SU-DHL-6 (cell line): Measurements from ENCODE around the gene PSG5.
"Not testable (repeated sequence)": the region's sequence is repeated elsewhere in the genome, so short reads cannot be mapped to it uniquely, and the experiment has no call there.

ENCODE experiments used
- H2AFZ ChIP-seq: fragments of 200-600 bp; sonication (generic); 2 replicates; pipeline ENCODE4 v1.6.1; 2014; ENCODE audit warnings: low read depth, mild to moderate bottlenecking, moderate library complexity, mixed read lengths, antibody characterized with exemption, low read length; ENCODE audit not compliant: severe bottlenecking
- H3F3A ChIP-seq: fragments of 200-600 bp; shearing (Covaris generic); 2 replicates; pipeline ENCODE4 v1.6.0; 2016; ENCODE audit warnings: antibody characterized with exemption, mild to moderate bottlenecking; ENCODE audit not compliant: insufficient read depth
- H3K27ac ChIP-seq: fragments of 200-600 bp; sonication (generic); 2 replicates; pipeline ENCODE4 v1.5.1; 2016; ENCODE audit warnings: low read depth, mild to moderate bottlenecking, low read length, moderate library complexity, mixed read lengths
- H3K27me3 ChIP-seq: fragments of 200-600 bp; sonication (generic), shearing (Covaris generic); 2 replicates; pipeline ENCODE4 v1.6.0; 2014; ENCODE audit warnings: mild to moderate bottlenecking, low read length
- H3K36me3 ChIP-seq: fragments of 200-600 bp; sonication (generic); 2 replicates; pipeline ENCODE4 v1.6.1; 2014; ENCODE audit warnings: mild to moderate bottlenecking, low read length, mixed read lengths
- H3K4me2 ChIP-seq: fragments of 300-600, 200-600 bp; shearing (Covaris generic), sonication (generic); 2 replicates; pipeline ENCODE4 v1.6.0; 2014; ENCODE audit warnings: low read length, low read depth, mild to moderate bottlenecking; ENCODE audit not compliant: poor library complexity, severe bottlenecking
- H3K4me3 ChIP-seq: fragments of 200-600 bp; sonication (generic); 2 replicates; pipeline ENCODE4 v1.5.1; 2014; ENCODE audit warnings: antibody characterized with exemption, low read length, mild to moderate bottlenecking, mixed read lengths; ENCODE audit not compliant: insufficient read depth, poor library complexity, severe bottlenecking
- H3K79me2 ChIP-seq: fragments of 200-600 bp; sonication (generic); 2 replicates; pipeline ENCODE4 v1.6.1; 2014; ENCODE audit warnings: mild to moderate bottlenecking, low read length, moderate library complexity; ENCODE audit not compliant: insufficient read depth
- H3K9ac ChIP-seq: fragments of 200-600 bp; sonication (generic); 2 replicates; pipeline ENCODE4 v1.7.0; 2014; ENCODE audit warnings: mild to moderate bottlenecking, low read length
- H3K9me2 ChIP-seq: fragments of 200-600 bp; sonication (generic); replicated peaks from 2 replicates; pipeline ENCODE4 v1.6.1; 2014; ENCODE audit warnings: low read length; ENCODE audit not compliant: insufficient read depth
- H3K9me3 ChIP-seq: fragments of 200-600 bp; sonication (generic); 2 replicates; pipeline ENCODE4 v1.6.1; 2014; ENCODE audit warnings: low read length, mixed read lengths; ENCODE audit not compliant: insufficient read depth
- H4K20me1 ChIP-seq: fragments of 200-600 bp; sonication (generic); 2 replicates; pipeline ENCODE4 v1.6.1; 2014; ENCODE audit warnings: low read depth, mild to moderate bottlenecking, antibody characterized with exemption, low read length, moderate library complexity, mixed read lengths
- CTCF ChIP-seq: fragments of 200-600 bp; sonication (generic); IDR thresholded peaks from one replicate; pipeline ENCODE4 v1.5.1; 2017; ENCODE audit warnings: antibody characterized with exemption, mild to moderate bottlenecking, low read length, moderate library complexity; ENCODE audit not compliant: insufficient read depth, poor library complexity, severe bottlenecking
- EZH2phosphoT487 ChIP-seq: fragments of 200-600 bp; sonication (generic), shearing (Covaris generic); conservative IDR thresholded peaks from 2 replicates; pipeline ENCODE4 v1.6.1; 2018; ENCODE audit warnings: mild to moderate bottlenecking, antibody characterized with exemption, low read length, moderate library complexity, mixed read lengths

PSG5 gene

GRCh38 chr19:43186311-43186935, at the start of gene PSG5:
Gene PSG5 (minus strand): TSS chr19:43186536. CDS start chr19:43186405, 131 bp downstream.
- not testable (repeated sequence) for H3K27me3 ChIP-seq, H3K79me2 ChIP-seq, H3K4me2 ChIP-seq, H3K27ac ChIP-seq, H3K4me3 ChIP-seq, H3K36me3 ChIP-seq, H3K9me3 ChIP-seq, H2AFZ ChIP-seq, H4K20me1 ChIP-seq, H3F3A ChIP-seq, H3K9ac ChIP-seq, H3K9me2 ChIP-seq

GRCh38 chr19:43235686-43236085, 49.4 kb upstream of the PSG5 start:
- not testable (repeated sequence) for H3K79me2 ChIP-seq, H3K9me3 ChIP-seq, H2AFZ ChIP-seq, H4K20me1 ChIP-seq, H3K4me2 ChIP-seq, H3K9ac ChIP-seq, H3K4me3 ChIP-seq, H3K27me3 ChIP-seq, H3K27ac ChIP-seq, H3K9me2 ChIP-seq, H3F3A ChIP-seq, H3K36me3 ChIP-seq

- Histone ChIP-seq H4K20me1 (no peaks in the 10 kb centered on the region), H3F3A (no peaks in the 10 kb centered on the region), H2AFZ (no peak overlapping the region), H3K9me3 (peaks cover 18% of the 10 kb centered on the region; the same call in 1 of the 2 replicates), H3K4me3 (no peak overlapping the region), H3K79me2 (no peaks in the 10 kb centered on the region), H3K9me2 (no peaks in the 10 kb centered on the region), H3K36me3 (no peaks in the 10 kb centered on the region), H3K4me2 (no peak overlapping the region), H3K27ac (no peak overlapping the region), H3K27me3 (no peaks in the 10 kb centered on the region), H3K9ac (no peak overlapping the region)
- TF ChIP-seq CTCF (no peak), EZH2phosphoT487 (no peak)
Measured at GRCh38 chr19:43229315-43229714, 43.0 kb upstream of the PSG5 start.

- not testable (repeated sequence) for H3K27ac ChIP-seq, H2AFZ ChIP-seq, H3K9ac ChIP-seq, H3K27me3 ChIP-seq, H3K9me2 ChIP-seq, H3K36me3 ChIP-seq, H3K79me2 ChIP-seq, H3F3A ChIP-seq, H3K4me3 ChIP-seq, H4K20me1 ChIP-seq, H3K4me2 ChIP-seq
- H3K9me3 ChIP-seq, result peaks cover 18% of the 10 kb centered on the region; the same call in 1 of the 2 replicates
Measured at GRCh38 chr19:43228730-43229129, 42.4 kb upstream of the PSG5 start.

- not testable (repeated sequence) for H3K9ac ChIP-seq, H3F3A ChIP-seq, H3K79me2 ChIP-seq, H3K4me3 ChIP-seq, H3K9me2 ChIP-seq, H3K27me3 ChIP-seq, H3K36me3 ChIP-seq, H3K4me2 ChIP-seq, H2AFZ ChIP-seq, H3K27ac ChIP-seq, H4K20me1 ChIP-seq
- peaks cover 18% of the 10 kb centered on the region; the same call in 1 of the 2 replicates for H3K9me3 ChIP-seq
Measured at GRCh38 chr19:43226986-43227385, 40.6 kb upstream of the PSG5 start.
